GM19099 (cell line): ENCODE data around the gene PHF21A.

Experiments used
- POLR2A ChIP-seq: IDR thresholded peaks from 3 replicates; pipeline ENCODE4 v1.6.1; 2011; ENCODE audit warnings: low read depth; ENCODE audit not compliant: insufficient read length; ENCODE audit errors: extremely low read depth

PHF21A gene

GRCh38 chr11:46129133-46129532, 7.9 kb upstream of the PHF21A start:
- no peak for TF ChIP-seq POLR2A

- TF ChIP-seq POLR2A = no peak
Observed at GRCh38 chr11:46127150-46127638, 5.9 kb upstream of the PHF21A start.

GRCh38 chr11:46125284-46125683, 4.0 kb upstream of the PHF21A start:
- TF ChIP-seq POLR2A = no peak

GRCh38 chr11:46122945-46123715, 1.9 kb upstream of the PHF21A start:
- TF ChIP-seq POLR2A = no peak

GRCh38 chr11:46121724-46122477, 647 bp upstream of the PHF21A start:
- peak; percentile 64 for TF ChIP-seq POLR2A

- TF ChIP-seq POLR2A = no peak
Observed at GRCh38 chr11:46120346-46121300, 631 bp downstream of the PHF21A start.

GRCh38 chr11:46119352-46120216, 1.7 kb downstream of the PHF21A start:
- TF ChIP-seq POLR2A = no peak

- no peak for TF ChIP-seq POLR2A
Observed at GRCh38 chr11:46118702-46119351, 2.4 kb downstream of the PHF21A start.

GRCh38 chr11:46117842-46118241, 3.4 kb downstream of the PHF21A start:
- no peak for TF ChIP-seq POLR2A

GRCh38 chr11:46116007-46116711, 5.1 kb downstream of the PHF21A start:
- TF ChIP-seq POLR2A = no peak

GRCh38 chr11:46114961-46115360, 6.3 kb downstream of the PHF21A start:
- TF ChIP-seq POLR2A = no peak

GRCh38 chr11:46114378-46114777, 6.9 kb downstream of the PHF21A start:
- TF ChIP-seq POLR2A = no peak

GRCh38 chr11:46112961-46113607, 8.2 kb downstream of the PHF21A start:
- no peak for TF ChIP-seq POLR2A

GRCh38 chr11:46108751-46109150, 12.5 kb downstream of the PHF21A start:
- TF ChIP-seq POLR2A = no peak
